DMS79 (cell line): Measurements from ENCODE around the gene NANOS3.

ENCODE experiments used
- DNase-seq: peaks from one replicate; lab custom pipeline; 2025; lab: John Stamatoyannopoulos, UW

Gene NANOS3

GRCh38 chr19:13864667-13865570, 12.0 kb upstream of the NANOS3 start:
- DNase-seq, result no peak

- DNase-seq, result no peak
These were observed 11.1 kb upstream of the NANOS3 start for GRCh38 chr19:13865571-13866462.

GRCh38 chr19:13866463-13867046, 10.4 kb upstream of the NANOS3 start:
- DNase-seq, result no peak

DNA sequence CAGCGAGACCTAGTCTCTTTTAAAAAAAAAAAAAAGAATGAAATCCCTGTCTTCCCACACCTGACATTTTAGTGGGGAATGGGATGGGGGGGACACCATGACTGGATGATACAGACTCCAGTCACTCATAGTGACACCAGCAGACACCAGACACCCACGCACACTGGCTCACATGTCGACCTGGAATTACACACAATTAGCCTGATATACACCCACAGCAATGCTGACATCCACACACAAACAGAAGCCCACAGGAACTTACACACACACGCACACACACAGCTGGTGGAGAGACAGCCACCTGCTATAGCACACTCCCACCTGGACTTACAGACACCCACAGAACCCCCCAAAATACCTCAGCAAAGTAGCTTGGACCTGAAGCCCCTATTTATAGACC, 8.3 kb upstream of the NANOS3 start:
- DNase-seq, result no peak

- no peak for DNase-seq
These were observed 7.7 kb upstream of the NANOS3 start for GRCh38 chr19:13869281-13869680.

GRCh38 chr19:13870873-13871272, 6.1 kb upstream of the NANOS3 start:
- DNase-seq, result no peak

GRCh38 chr19:13872339-13872694, 4.6 kb upstream of the NANOS3 start:
- no peak for DNase-seq

GRCh38 chr19:13872695-13873389, 4.1 kb upstream of the NANOS3 start:
- no peak for DNase-seq

- no peak for DNase-seq
These were observed 3.0 kb upstream of the NANOS3 start for GRCh38 chr19:13873834-13874515.

GRCh38 chr19:13875824-13876223, 1.1 kb upstream of the NANOS3 start:
- DNase-seq, result no peak

DNA sequence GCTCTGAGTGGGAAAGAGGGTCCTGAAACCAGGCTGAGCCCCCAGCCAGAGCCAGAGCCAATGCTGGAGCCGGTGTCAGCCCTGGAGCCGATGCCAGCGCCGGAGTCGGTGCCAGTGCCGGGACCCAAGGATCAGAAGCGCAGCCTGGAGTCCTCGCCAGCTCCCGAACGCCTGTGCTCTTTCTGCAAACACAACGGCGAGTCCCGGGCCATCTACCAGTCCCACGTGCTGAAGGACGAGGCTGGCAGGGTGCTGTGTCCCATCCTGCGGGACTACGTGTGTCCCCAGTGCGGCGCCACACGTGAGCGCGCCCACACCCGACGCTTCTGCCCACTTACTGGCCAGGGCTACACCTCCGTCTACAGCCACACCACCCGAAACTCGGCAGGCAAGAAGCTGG, 369 bp downstream of the NANOS3 start:
- DNase-seq, result no peak

DNA sequence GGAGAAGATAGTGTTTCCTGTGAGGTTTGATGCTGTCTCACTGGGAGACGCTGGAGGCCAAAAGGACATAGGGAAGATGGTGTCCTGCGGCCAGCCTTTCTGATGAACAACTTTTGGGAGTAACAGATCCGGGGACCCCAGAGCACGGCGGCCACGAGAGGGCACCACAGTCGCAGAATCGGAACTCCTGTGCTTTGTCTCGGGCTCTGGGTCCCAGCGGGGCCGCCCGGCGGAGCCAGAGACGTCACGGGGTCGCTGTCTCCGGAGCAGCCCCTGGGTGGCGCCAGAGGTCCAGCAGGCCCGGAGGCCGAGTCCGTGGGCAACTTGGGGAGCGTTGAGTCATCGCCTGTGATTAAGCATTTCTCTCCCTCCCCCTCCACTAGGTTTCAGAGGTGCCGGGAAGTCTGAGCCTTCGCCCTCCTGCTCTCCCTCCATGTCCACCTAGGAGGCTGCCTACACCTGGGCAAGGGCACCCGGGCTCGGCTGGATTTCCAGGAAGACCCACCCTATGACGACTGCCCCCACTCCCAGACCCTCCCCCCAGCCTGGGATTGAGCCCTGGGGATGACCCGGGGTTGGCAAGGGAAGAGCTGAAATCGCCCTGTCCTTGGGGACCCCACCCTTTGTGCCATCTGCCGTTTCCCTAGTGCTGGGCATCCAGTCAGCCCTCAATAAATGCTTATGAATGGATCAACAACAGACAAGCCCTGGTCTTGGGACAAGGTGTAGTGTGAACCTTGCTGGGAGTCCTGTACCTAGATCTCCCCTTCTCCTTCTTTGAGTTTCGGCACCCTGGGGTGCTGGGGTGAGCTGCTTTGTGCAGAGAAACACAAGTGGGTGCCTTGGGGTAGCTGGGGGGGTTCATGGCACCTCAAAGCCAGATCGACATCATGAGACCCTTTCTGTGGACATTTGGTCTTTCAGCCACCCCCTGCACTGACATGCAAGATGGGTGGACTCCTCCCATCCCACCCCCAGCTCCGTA, 3.4 kb downstream of the NANOS3 start:
- peak; percentile 84 for DNase-seq

DNA sequence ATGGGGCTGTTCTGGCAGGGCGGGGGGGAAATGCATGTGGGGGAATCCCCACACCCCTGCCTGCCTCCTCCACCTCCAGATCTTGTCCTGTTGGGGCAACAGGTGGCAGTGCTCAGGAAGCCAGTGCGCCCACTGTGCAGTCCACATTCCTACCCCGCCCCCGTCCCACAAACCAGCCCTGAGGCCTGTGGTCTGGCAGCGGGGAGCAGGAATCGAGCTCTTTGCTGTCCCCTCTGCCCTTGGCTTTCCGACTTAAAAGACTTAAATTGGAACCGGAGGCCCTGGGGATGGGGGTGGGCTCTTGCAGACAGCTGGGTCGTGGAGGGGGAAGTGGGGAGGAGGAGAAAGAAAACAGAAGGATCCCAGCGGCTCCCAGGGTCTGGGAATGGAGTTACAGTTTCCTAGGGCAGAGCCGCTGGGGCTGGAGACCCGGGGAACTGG, 4.3 kb downstream of the NANOS3 start:
- DNase-seq, result no peak

DNA sequence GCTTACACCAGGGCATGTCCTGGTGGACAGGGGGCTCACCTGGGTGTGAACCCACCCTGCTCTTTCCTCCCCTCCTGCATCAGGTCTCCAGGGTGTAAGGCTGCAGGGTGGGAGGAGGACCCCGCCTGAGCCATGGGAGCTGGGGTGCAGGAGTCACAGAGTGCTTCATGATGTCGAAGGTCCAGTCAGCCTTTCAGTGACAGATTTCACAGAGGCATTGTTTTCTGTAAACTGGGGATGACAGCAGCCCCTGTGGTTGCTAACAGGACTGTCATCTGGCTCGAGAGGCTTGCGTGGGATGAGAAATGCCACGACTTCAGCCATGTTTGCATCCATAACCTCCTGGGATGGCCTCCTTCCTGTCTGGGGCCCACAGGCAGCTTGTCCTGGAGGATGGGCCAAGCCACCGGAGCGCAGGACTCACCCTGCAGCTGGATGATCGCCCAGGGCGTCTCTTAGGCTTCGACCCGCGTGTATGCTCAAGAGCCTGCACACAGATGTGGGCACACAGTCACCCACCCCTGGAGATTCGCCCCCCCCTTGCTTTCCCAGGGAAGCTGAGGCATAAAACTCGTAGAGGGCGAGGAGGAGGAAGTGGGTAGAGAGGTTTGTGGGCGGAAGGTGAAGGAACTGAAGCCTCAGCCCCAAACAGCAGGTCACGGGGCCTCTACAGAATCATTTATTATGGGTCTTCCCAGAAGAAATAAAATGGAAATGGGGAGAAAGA, 4.9 kb downstream of the NANOS3 start:
- no peak for DNase-seq

- DNase-seq, result no peak
These were observed 5.5 kb downstream of the NANOS3 start for GRCh38 chr19:13882419-13882795.

DNA sequence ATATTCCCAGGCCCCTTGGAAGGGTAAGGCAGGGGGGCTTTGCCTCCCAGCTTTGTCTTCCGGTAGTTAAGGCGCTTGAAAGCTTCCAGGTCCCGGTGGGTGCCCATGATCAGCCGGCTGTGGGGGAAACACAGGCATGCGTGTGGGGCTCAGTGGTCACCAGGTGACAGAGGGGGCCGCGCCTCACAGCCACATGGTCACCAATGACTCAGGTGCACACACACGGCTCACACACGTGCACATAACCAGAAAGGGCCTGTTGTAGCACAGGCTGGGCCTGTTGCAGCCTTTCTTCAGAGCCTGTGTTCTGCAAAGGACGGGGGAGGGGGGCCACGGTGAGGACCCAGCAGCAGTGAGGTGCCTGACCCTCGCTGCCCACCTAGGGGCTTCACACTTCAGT, 5.9 kb downstream of the NANOS3 start:
- no peak for DNase-seq

DNA sequence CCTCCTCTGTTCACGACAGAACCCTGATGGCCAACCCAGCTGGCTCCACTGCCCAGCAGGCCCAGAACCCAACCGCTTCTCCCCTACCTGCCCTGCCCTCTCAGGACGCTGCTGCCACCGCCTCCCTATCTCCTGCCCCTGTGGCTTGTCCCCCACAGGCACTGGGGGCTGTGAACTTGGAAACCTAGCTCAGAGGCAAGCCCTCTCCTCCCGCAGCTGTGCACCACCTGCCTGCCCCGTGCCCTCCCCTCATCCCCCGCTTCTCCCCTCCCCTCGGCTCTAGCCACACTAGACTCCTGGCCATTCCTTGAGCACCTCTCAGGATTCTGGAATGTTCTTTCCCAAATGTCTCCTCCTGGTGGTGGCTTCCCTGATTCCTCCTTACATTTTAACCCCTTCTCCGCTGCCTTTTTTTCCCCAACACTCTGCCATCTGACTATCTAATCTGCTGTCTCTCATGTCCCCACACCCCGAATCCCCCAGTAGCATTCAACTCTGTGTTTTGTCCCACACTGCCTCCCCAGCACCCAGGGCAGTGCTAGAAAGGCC, 6.7 kb downstream of the NANOS3 start:
- no peak for DNase-seq

DNA sequence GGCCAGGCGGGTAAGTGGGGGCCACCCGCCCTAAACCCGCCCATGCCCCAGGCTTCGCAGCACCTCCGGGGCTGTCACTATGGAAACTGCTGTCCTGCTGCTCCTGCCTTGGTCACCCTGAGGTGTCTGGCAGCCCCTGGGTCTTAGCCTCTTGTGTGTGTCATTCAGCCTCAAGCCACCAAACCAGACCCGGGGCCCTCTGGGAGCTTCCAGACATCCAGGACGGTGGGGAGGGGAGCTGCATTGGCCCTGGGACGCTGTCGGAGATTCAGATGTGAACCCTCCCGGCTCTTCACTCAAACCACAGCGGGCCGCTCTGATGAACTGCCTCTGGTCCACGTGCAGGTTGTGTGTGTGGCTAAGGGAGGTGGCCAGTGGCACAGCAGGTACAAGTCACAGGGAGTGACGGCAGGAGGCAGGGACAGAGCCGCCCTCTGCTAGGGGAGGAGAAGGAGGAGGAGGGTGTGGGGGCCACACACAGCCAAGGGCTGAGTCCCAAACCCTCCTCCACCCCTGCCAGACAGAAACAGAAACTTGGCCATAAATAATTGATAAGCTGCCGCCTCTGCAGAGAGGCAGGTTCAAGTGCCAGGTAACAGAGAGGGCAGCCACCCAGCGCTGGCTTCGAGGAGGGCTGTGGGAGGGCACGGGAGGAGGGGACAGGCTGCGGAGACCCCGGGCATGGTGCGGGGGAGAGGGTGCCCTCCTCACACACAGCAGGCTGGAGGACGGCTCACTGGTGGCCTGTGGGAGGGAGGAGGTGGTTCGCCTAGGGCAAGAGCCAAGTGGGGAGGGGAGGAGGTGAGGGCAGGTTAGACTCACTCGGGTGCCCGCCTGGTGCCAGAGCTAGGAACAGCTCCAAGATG, 8.0 kb downstream of the NANOS3 start:
- DNase-seq, result peak; percentile 74
